ENCODE measurements around the gene APLP2. TPM values are rescaled to one million over a fixed set of nuclear protein-coding genes. Genes with fewer than 3 reads are reported as not detected.

The APLP2 gene
- total RNA-seq, 1 experiment from 2014 or later = 210 TPM

DNA sequence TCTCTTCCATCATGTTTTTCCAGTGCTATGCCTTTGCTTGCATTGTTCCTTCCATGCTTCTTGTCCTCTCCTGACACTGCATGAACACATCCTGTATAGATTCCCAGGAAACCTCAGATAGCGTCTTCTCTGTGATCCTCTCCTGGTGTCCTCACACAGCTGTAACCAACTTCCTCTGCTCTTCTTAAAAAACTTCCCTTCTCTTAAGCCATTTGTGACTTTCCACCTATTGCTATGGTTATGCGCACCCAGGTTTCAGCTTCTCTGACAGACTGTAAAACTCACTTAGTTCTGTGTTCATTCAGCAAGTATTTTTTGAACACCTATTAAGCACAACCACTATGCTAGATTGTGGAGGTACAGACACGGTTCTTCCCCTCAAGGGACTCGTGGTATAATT, 5.1 kb upstream of the APLP2 start:
- DNase-seq (ENCODE audit: low read depth, low spot score) (no peak), ATAC-seq (no peak)
- Histone ChIP-seq H3K4me1 (ENCODE audit: control insufficient read depth in 1 of 2, insufficient read depth in 2 of 2, low read length in 2 of 2) (peaks cover 9 to 15% of the 10 kb centered on the region in 2 experiments; a peak in 3 of 4 replicates), H3K4me3 (replicated peaks in 1 of 2; ENCODE audit: low read depth in 1 of 2, low read length in 2 of 2) (no peak overlapping the region), H2AFZ (ENCODE audit: low read depth, low read length, poor library complexity, severe bottlenecking) (no peak overlapping the region), H3K9me2 (ENCODE audit: insufficient read depth) (no peaks in the 10 kb centered on the region), H3K9ac (ENCODE audit: low read length) (no peak overlapping the region), H3K9me3 (ENCODE audit: control insufficient read depth in 1 of 2, insufficient read depth in 1 of 2, low read depth in 1 of 2, low read length in 2 of 2) (no peaks in the 10 kb centered on the region), H3K27me3 (ENCODE audit: insufficient read depth, low read length) (no peaks in the 10 kb centered on the region), H3K27ac (ENCODE audit: low read depth, low read length) (no peak overlapping the region), H3K36me3 (ENCODE audit: control insufficient read depth in 1 of 2, insufficient read depth in 2 of 2, low read length in 2 of 2) (no peaks in the 10 kb centered on the region), H3K79me2 (ENCODE audit: insufficient read depth, low read length) (no peaks in the 10 kb centered on the region), H4K20me1 (ENCODE audit: insufficient read depth) (no peaks in the 10 kb centered on the region), H3K4me2 (ENCODE audit: low read length) (no peak overlapping the region)
- RAD21 ChIA-PET (ENCODE audit: low non-redundant PET in 1 of 2, low total read pairs in 2 of 2, uncharacterized antibody in 2 of 2, unreplicated experiment in 2 of 2) = no interaction called here
- intact Hi-C loops (cut with micrococcal nuclease) = no loop called here
- BruUV-seq (replicated peaks) = no TSS peak
- TF ChIP-seq SP1 (IDR thresholded peaks at IDR 0.05; ENCODE audit: low read depth) = no peak
- TF ChIP-seq, protein P1, sequence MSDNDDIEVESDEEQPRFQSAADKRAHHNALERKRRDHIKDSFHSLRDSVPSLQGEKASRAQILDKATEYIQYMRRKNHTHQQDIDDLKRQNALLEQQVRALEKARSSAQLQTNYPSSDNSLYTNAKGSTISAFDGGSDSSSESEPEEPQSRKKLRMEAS (IDR thresholded peaks at IDR 0.05) = no peak
- TF ChIP-seq POLR2A (IDR thresholded peaks at IDR 0.05; ENCODE audit: borderline replicate concordance, extremely low read depth, insufficient read depth, insufficient read length) = no peak
- TF ChIP-seq FOSL1 (IDR thresholded peaks at IDR 0.05; ENCODE audit: low read depth) = no peak
- no peak for TF ChIP-seq EGR1 (IDR thresholded peaks at IDR 0.05; ENCODE audit: low read depth)
- TF ChIP-seq, protein P2, sequence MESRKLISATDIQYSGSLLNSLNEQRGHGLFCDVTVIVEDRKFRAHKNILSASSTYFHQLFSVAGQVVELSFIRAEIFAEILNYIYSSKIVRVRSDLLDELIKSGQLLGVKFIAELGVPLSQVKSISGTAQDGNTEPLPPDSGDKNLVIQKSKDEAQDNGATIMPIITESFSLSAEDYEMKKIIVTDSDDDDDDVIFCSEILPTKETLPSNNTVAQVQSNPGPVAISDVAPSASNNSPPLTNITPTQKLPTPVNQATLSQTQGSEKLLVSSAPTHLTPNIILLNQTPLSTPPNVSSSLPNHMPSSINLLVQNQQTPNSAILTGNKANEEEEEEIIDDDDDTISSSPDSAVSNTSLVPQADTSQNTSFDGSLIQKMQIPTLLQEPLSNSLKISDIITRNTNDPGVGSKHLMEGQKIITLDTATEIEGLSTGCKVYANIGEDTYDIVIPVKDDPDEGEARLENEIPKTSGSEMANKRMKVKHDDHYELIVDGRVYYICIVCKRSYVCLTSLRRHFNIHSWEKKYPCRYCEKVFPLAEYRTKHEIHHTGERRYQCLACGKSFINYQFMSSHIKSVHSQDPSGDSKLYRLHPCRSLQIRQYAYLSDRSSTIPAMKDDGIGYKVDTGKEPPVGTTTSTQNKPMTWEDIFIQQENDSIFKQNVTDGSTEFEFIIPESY (IDR thresholded peaks at IDR 0.05; ENCODE audit: extremely low read depth, insufficient replicate concordance, low read length) = no peak
- no peak for TF ChIP-seq CBX3 (IDR thresholded peaks at IDR 0.05; ENCODE audit: low read depth)
- TF ChIP-seq RAD21 (IDR thresholded peaks at IDR 0.05; ENCODE audit: low read depth) = no peak
- TF ChIP-seq ELF1 (IDR thresholded peaks at IDR 0.05; ENCODE audit: borderline replicate concordance, low read depth) = no peak
- CTCF ChIA-PET = no interaction called here
- POLR2A ChIA-PET = no interaction called here

DNA sequence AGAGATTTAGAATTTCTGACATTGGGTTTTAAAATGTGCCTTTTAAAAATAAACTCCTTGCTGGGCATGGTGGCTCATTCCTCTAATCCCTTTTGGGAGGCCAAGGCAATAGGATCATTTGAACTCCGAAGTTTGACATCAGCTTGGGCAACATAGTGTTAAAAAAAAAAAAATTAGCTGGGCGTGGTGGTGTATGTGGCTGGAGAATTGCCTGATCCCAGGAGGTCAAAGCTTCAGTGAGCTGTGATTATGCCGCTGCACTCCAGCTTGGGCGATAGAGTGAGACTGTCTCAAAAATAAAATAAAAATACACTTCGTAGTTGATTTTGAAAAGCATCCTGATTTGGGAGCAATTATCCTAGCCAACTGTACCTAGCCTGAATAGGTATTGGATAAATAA, 3.4 kb upstream of the APLP2 start:
- intact Hi-C loops (cut with micrococcal nuclease) = loop anchor here (5.0 kb wide), 1 partner anchor 64 kb away; the partner anchor contains the start of gene PRDM10
- no TSS peak for BruUV-seq (replicated peaks)
- ChIA-PET CTCF (no interaction called here), POLR2A (no interaction called here), RAD21 (ENCODE audit: low non-redundant PET in 1 of 2, low total read pairs in 2 of 2, uncharacterized antibody in 2 of 2, unreplicated experiment in 2 of 2) (interaction anchor here in 1 of 2 experiments (0.6 kb wide), 1 partner anchor 10 kb away, joined by 3 read pairs; no protein-coding TSS in a partner anchor)
- no peak for TF ChIP-seq SRF (IDR thresholded peaks at IDR 0.05; ENCODE audit: low read depth)
- TF ChIP-seq POLR2AphosphoS5 (IDR thresholded peaks at IDR 0.05; ENCODE audit: low read depth, low read length) = no peak
- TF ChIP-seq SIN3A (IDR thresholded peaks at IDR 0.05; ENCODE audit: low read depth) = no peak
- TF ChIP-seq YY1 (IDR thresholded peaks at IDR 0.05; ENCODE audit: extremely low read depth, insufficient replicate concordance, low read depth, low read length) = no peak
- TF ChIP-seq RAD21 (IDR thresholded peaks at IDR 0.05; ENCODE audit: low read depth) = no peak
- TF ChIP-seq CBX3 (IDR thresholded peaks at IDR 0.05; ENCODE audit: low read depth) = no peak
- TF ChIP-seq ZFX (IDR thresholded peaks at IDR 0.05) = no peak
- no peak for TF ChIP-seq EZH2phosphoT487 (IDR thresholded peaks at IDR 0.05; ENCODE audit: borderline replicate concordance)
- TF ChIP-seq, protein P3, sequence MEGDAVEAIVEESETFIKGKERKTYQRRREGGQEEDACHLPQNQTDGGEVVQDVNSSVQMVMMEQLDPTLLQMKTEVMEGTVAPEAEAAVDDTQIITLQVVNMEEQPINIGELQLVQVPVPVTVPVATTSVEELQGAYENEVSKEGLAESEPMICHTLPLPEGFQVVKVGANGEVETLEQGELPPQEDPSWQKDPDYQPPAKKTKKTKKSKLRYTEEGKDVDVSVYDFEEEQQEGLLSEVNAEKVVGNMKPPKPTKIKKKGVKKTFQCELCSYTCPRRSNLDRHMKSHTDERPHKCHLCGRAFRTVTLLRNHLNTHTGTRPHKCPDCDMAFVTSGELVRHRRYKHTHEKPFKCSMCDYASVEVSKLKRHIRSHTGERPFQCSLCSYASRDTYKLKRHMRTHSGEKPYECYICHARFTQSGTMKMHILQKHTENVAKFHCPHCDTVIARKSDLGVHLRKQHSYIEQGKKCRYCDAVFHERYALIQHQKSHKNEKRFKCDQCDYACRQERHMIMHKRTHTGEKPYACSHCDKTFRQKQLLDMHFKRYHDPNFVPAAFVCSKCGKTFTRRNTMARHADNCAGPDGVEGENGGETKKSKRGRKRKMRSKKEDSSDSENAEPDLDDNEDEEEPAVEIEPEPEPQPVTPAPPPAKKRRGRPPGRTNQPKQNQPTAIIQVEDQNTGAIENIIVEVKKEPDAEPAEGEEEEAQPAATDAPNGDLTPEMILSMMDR (IDR thresholded peaks at IDR 0.05 in 2 of 3, conservative IDR thresholded peaks at IDR 0.05 in 1 of 3; ENCODE audit: borderline replicate concordance in 1 of 3, insufficient read depth in 1 of 3, low read depth in 2 of 3, low read length in 2 of 3) = no peak
- TF ChIP-seq FOSL1 (IDR thresholded peaks at IDR 0.05; ENCODE audit: low read depth) = no peak
- no peak for TF ChIP-seq EGR1 (IDR thresholded peaks at IDR 0.05; ENCODE audit: low read depth)
- no peak overlapping the region for H2AFZ ChIP-seq (ENCODE audit: low read depth, low read length, poor library complexity, severe bottlenecking)
- DNase-seq (ENCODE audit: low read depth, low spot score) = no peak
- no peak overlapping the region for H3K9ac ChIP-seq (ENCODE audit: low read length)
- peak overlapping the region; percentile 7; the same call in 1 of the 2 replicates for H3K4me2 ChIP-seq (ENCODE audit: low read length)
- ATAC-seq = no peak
- no peak overlapping the region for H3K4me3 ChIP-seq (replicated peaks in 1 of 2; ENCODE audit: low read depth in 1 of 2, low read length in 2 of 2)
- no peaks in the 10 kb centered on the region for H3K9me3 ChIP-seq (ENCODE audit: control insufficient read depth in 1 of 2, insufficient read depth in 1 of 2, low read depth in 1 of 2, low read length in 2 of 2)
- H3K36me3 ChIP-seq (ENCODE audit: control insufficient read depth in 1 of 2, insufficient read depth in 2 of 2, low read length in 2 of 2) = no peaks in the 10 kb centered on the region
- H3K9me2 ChIP-seq (ENCODE audit: insufficient read depth) = no peaks in the 10 kb centered on the region
- H3K79me2 ChIP-seq (ENCODE audit: insufficient read depth, low read length) = peaks cover 8% of the 10 kb centered on the region
- peaks cover 9 to 20% of the 10 kb centered on the region in 2 experiments; a peak in 3 of 4 replicates for H3K4me1 ChIP-seq (ENCODE audit: control insufficient read depth in 1 of 2, insufficient read depth in 2 of 2, low read length in 2 of 2)
- no peak overlapping the region for H3K27ac ChIP-seq (ENCODE audit: low read depth, low read length)
- H3K27me3 ChIP-seq (ENCODE audit: insufficient read depth, low read length) = no peaks in the 10 kb centered on the region
- no peaks in the 10 kb centered on the region for H4K20me1 ChIP-seq (ENCODE audit: insufficient read depth)
